ENCODE measurements around the gene ZNF213.
A peak's percentile ranks its signal among the peaks of the same experiment; 100 is the strongest.

Gene ZNF213, protein sequence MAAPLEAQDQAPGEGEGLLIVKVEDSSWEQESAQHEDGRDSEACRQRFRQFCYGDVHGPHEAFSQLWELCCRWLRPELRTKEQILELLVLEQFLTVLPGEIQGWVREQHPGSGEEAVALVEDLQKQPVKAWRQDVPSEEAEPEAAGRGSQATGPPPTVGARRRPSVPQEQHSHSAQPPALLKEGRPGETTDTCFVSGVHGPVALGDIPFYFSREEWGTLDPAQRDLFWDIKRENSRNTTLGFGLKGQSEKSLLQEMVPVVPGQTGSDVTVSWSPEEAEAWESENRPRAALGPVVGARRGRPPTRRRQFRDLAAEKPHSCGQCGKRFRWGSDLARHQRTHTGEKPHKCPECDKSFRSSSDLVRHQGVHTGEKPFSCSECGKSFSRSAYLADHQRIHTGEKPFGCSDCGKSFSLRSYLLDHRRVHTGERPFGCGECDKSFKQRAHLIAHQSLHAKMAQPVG

DNA sequence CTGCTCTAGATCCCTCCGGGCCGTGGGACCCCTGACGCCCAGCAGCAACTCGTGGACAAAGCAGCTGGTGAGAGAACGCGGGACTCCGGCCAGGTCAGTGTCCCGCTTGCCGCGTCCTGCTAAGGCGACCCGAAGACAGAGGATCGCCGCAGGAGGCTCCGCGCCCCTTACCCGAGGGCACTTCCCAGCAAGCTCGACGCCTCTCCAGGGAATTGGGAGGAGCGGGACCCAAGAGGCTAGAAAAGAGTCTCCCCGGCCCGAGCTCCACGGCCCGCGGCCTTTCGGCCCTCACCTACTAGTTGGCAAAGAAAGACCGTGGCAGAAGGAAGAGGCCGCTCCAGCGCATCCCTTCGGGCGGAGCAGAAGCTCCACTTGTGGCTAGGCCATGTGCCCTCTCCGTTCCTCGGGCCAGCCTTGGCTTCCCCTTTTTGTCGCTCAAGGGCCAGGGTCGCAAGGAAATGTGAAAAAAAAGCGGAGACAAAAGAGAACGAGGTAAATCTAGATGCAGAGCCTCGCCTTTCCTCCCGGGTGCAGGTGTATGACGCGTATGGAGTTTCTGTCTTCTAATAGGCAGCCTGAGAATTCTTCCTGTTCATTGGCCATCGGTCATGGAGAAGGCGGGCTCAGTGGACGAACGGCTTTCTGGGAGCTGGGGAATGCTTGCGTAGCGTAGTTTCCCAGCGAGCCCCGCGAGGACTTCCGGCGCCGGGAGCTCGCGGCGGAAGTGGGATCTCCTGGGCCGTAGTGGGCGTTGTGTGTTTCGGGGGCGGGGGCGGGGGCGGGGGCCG lies at the start of gene ZNF213:
TSS of gene ZNF213 (plus strand) at position 692 of the 788 bp plus-strand sequence. CDS start 2,252 bp downstream, outside the sequence.
- DNase-seq (ENCODE audit: low read depth in 2 of 3, low spot score in 1 of 3), result peak; percentile 83 to 91 (median 90)

DNA sequence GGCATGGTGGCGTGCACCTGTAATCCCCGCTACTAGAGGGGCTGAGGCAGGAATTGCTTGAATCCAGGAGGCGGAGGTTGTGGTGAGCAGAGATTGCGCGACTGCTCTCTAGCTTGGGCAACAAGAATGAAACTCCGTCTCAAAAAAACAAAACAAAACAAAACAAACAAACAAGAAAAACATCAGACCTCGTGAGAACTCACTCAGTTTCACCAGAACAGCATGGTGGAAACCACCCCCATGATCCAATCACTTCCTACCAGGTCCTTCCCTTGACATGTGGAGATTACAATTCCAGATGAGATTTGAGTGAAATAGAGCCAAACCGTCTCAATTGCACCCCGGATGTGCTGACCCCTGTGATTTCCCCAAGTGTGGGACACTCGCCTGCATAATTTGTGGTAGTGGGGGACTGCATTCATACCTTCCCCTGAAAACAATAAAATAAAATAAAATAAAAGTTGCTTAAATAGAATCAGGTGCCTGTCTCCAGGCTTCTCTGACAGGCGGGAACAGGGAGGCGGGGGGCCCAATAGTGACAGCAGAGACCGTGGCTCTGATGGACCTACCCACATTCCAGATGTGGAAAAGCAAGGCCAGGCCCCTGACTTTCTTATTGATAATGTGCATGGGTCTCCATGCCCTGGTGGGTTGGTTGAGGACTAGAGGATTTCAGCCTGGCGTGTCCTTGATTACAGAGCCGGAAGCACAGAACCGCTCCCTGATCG lies 48.8 kb upstream of the ZNF213 start:
- no peak for DNase-seq (ENCODE audit: low read depth in 2 of 3, low spot score in 1 of 3)

DNA sequence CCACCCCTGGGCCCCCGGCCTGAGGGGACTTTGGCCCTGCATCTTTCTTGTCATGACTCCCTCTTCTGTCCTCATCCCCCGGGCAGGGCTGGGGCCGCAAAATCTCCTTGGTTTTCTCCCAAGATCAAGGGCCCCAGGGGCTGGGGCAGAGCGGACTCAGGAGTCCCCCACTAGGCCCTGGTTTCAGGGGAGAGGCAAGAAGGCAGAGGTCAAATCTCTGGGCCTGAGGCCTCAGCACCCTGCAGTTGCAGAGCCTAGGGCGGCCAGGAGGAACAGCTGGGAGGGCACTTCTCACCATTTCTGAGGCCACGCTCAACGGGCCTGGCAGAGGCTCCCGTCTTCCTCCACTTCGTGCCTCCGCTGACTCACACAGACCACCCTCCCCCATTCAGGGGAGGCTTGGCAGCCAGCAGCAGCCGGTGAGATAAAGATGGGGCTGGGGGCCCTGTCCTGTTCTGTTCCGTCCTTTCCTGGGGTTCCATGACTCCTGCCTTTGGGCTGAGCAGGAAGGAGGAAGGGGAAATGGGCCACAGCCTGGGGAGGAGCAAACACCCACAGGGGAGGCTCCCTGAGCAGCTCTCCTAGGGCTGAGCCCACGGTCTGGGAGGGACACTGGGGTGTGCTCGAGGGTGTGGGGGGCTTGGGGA lies 48.1 kb upstream of the ZNF213 start:
- no peak for DNase-seq (ENCODE audit: low read depth in 2 of 3, low spot score in 1 of 3)

DNA sequence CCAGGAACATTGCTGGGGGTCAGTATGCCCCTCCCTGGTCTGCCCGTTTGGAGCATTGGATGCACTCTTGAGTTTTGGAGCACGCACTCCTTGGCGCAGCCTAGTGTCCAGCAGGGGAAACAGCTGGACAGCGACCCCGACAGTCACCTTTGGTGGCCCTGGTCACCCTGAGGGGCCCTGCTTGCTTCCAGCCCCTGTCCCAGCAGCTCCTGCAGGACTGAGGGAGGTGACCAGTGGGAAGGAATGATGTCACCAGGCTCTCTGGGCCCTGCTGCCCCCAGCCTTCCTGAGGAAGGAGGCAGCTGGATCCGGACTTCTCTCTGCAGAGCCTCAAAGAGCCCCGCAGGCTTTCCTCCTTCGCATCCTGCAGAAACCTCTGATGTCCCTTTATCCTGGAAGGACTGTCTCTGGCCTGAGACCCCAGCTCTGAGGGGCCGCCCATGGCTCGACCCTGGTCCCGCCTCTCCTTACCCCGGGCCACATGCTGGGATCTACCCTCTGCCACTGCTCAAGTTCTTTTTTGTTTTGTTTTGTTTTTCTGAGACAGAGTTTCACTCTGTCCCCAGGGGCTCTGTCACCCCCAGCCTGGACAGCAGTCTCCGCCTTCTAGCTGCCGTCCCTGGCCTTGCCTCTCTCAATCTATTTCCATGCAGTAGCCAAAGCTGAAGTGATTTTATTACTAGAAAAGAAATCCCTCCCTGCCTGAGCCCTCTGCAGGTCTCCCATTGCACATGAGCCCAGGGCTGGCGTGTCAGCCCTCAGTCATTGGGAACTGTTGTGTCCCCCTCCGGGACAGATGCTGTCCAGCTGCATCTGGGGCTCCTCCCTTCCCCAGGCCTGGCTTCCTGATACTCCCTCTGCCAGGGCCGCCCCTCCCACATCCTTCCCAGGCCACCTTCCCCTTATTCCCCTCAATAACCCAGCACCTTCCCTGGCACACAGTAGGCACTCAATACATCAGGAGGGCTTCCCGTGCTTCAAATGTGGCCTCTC lies 47.3 kb upstream of the ZNF213 start:
- DNase-seq (ENCODE audit: low read depth in 2 of 3, low spot score in 1 of 3), result no peak

DNA sequence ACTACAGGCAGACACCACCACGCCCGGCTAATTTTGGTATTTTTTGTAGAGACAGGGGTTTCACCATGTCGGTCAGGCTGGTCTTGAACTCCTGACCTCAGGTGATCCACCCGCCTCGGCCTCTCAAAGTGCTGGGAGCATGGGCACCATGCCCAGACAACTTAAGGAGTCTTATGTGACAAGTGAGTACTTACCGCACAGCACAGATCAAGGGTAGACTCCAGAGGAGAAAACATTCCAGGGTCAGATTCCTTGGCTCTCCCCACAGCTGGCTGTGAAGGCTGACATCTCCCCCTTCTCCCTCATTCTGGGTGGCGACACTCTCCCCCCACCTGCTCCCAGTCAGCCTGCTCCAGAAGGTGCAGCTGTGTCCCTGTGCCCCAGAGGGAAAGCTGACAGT lies 46.4 kb upstream of the ZNF213 start:
- no peak for DNase-seq (ENCODE audit: low read depth in 2 of 3, low spot score in 1 of 3)

DNA sequence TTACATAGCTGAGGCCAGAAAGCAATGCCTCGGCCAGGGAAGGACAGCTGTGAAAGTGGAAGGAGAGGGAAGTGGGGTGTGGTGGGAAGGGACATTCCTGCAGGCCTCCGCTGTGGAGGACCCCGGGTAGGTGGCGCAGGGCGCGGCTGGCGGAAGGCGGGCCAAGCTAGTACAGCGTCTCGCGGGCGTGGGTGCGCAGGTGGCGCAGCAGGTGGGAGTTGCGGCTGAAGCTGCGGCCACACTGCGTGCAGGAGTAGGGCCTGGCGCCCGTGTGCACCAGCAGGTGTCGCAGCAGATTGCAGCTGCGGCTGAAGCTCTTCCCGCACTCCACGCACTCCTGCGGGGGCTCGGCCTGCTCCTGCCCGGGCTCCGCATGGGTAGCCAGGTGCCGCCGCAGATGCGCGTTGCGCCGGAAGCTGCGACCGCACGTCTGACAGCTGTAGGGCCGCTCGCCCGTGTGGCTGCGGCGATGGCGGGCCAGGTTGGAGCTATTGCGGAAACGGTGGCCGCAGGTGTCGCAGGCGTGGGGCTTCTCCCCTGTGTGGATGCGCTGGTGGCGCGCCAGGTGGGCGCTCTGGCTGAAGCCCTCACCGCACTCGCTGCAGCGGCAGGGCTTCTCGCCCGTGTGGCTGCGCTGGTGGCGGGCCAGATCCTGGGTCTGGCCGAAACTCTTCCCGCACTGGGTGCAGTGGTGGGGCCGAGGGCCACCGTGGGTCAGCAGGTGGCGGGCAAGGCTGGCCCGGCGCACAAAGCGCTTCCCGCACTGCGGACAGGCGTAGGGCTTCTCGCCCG lies 45.7 kb upstream of the ZNF213 start:
- DNase-seq (ENCODE audit: low read depth in 2 of 3, low spot score in 1 of 3), result no peak

DNA sequence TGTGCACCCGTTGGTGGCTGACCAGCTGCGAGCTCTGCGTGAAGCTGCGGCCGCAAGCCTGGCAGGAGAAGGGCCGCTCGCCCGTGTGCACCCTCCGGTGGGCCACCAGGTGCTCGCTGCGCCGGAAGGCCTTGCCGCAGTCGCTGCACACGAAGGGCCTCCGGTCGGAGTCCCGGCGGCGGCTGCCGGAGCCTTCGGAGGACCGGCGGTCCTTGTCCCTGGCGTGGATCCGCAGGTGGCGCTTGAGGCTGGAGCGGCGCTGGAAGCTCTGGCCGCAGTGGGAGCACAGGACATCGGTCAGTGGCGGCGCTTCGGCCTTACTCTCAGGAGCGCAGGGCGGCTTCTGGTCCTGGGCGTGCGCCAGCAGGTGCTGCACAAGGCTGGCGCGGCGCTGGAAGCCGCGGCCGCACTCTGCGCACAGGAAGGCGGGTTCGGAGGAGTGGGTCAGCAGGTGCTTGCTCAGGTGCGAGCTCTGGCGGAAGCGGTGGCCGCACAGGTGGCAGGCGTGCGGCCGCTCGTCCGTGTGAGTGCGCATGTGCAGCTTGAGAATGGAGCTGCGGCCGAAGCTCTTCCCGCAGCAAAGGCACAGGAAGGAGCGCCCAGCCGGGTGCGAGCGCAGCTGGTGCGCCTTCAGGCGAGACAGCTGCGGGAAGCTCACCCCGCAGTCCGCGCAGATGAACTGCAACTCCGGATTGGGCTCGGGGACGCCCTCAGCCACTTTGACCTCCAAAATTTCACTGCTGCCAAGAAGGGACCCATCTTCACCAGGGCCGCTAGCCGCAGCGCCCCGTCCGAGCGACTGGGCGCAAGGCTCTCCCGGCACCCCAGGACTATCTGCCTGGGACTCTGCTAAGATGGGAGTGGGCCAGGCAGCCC lies 44.9 kb upstream of the ZNF213 start:
- DNase-seq (ENCODE audit: low read depth in 2 of 3, low spot score in 1 of 3), result no peak

DNA sequence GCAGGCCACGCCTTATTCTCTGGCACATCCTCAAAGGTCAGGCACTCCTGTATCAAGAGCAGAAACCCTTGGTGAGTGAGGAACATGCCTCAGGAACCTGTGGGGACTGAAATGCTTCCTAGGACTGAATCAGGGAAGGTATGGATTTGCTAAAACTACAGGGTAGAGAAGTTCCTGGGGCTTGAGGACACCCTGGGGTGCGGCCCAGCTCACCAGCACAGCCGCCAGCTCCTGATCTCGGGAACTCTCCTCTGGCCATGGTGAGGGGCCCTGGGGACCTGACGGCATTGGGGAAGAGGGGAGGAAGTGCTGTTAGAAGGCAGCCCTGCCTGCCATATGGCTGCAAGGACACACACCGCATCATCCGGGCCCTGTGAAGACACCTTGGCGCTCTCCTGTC lies 43.3 kb upstream of the ZNF213 start:
- DNase-seq (ENCODE audit: low read depth in 2 of 3, low spot score in 1 of 3), result no peak

DNA sequence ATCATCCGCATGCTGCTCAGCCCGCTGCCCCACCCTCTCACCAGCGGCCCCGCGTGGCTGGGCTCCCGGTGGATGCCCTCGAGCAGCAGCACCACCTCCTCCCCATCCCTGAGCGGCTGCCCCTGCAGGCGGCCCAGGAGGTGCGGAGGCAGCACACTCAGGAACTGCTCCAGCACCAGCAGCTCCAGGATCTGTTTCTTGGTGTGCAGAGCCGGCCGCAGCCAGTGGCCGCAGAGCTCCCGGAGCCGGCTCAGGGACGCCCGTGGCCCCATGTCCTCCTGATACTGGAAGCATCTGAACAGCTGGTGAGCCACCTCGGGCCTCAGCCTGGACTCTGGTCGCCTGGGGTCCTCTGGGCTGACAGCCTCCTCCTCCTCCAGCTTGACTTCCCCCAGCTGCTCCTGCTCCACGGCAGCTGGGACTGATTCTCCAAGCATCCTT lies 42.3 kb upstream of the ZNF213 start:
- DNase-seq (ENCODE audit: low read depth in 2 of 3, low spot score in 1 of 3), result no peak

DNA sequence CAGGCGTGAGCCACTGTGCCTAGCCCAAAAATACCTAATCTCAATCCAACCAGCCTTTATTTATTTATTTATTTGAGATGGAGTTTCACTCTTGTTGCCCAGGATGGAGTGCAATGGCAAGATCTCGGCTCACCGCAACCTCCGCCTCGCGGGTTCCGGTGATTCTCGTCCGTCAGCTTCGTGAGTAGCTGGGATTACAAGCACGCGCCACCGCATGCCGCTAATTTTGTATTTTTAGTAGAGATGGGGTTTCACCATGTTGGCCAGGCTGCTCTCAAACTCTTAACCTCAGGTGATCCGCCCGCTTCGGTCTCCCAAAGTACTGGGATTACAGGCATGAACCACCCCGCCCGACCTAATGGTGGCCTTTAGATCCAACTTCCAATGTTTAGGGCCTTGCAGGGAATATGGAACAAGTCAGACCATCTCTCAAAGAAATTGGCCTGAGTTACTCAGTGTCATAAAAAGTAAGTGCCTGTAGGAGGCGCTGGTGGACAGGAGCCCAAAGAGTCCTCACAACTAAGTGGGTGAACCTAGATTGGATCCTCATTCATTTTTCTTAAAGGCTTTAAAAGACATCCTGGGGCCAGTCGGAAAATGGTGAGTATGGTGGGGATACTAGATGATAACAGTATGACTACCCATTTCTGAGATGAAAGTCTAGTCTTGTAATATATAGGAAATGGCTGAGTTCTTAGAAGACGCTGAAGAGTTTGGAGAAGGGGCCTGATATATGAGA lies 40.4 kb upstream of the ZNF213 start:
- DNase-seq (ENCODE audit: low read depth in 2 of 3, low spot score in 1 of 3), result peak in 1 of 3 donors; percentile 69

DNA sequence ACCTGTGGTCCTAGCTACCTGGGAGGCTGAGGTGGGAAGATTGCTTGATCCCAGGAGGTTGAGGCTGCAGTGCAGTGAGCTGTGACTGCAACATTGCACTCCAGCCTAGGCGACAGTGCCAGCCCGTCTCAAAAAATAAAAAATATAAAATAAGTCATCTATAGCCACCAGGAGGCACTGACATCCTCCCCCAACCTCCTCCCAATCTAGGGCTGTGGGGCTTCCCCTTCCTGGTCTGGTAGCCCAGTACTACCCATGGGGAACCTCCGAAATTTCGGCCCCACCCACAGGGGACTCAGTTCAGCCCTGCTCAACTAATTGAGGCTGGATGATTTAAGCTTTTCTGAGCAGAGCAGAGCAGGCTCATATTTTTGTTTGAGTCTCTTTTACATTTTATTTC lies 39.0 kb upstream of the ZNF213 start:
- peak in 1 of 3 donors; percentile 58 for DNase-seq (ENCODE audit: low read depth in 2 of 3, low spot score in 1 of 3)

DNA sequence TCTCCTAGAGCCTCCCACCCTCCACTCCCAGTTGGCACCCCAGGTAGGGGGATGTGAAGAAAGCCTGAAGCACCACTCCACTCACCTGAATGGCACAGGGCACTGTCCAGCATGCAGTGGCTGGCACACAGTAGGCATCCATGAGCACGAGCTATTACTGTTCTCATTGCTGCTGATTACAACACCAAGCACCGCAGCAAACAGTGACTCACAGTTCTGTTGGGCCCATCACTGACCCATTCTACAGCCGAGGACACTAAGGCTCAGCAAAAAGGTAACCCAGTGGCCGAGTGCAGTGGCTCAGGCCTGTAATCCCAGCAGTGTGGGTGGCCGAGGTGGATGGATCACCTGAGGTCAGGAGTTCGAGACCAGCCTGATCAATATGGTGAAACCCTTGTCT lies 38.5 kb upstream of the ZNF213 start:
- DNase-seq (ENCODE audit: low read depth in 2 of 3, low spot score in 1 of 3), result no peak

DNA sequence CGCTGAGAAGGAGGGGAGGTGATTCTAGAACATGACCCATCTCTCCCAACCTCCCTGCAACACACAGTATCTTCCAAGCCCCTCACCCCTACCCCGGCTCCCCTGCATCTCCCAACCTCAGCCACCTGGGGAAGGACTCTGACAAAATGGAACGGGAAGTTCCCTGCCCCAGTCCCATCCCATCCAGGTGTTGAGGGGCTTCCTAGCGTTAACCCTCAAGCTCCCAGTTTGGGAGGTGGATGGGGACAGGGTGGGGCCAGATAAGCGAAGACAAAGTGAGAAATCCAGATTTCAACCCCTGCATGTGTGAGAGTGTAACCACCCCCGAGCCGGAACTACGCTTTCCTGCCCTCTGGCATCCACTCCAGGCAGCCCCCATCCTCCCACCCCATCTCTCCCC lies 37.6 kb upstream of the ZNF213 start:
- no peak for DNase-seq (ENCODE audit: low read depth in 2 of 3, low spot score in 1 of 3)

DNA sequence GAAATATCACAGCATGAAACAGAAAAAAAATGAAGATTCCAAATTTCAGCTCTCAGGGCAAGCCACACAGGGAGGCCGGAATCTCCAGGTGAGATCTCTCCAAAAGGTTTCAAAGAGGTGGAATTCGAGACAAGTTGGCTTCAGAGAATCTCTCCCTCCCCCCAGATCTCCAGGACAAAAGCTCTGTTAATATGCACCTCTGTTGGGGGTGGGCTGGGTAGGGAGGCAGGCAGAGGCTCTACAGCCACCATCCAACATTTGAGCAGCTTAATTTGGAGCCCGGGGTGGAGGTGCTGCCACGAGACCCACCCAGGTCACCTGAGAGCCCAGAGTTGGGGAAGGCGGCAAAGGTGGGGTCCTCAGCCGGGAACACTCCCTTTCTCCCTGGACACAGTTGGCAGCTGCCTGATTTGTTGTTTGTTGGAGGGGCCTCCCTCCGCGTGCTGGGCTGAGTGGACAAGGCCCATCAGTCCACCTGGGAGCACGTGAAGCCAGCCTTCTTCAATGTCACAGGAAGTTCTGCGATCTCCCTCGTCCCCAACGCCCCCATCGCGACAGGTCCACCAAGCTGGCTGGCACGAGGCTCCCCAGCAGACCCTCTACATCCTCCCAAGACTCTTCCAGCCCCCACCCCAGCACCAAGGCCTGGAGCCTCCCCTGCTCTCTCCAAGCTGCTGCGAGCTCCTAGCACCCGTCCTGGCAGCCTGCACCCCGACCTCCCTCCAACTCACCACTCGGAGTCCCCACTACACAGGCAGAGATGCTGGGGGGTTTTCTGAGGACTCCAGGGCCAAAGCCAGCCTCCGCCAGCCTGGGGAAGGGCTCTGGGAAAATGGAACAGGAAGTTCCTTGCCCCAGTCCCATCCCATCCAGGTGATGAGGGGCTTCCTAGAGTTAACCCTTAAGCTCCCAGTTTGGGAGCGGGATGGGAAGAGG lies 36.1 kb upstream of the ZNF213 start, which contains the start of gene ZSCAN10:
TSS of gene ZSCAN10 (minus strand) at position 836 of the 936 bp plus-strand sequence. CDS start 6,357 bp downstream, outside the sequence.
- no peak for DNase-seq (ENCODE audit: low read depth in 2 of 3, low spot score in 1 of 3)

DNA sequence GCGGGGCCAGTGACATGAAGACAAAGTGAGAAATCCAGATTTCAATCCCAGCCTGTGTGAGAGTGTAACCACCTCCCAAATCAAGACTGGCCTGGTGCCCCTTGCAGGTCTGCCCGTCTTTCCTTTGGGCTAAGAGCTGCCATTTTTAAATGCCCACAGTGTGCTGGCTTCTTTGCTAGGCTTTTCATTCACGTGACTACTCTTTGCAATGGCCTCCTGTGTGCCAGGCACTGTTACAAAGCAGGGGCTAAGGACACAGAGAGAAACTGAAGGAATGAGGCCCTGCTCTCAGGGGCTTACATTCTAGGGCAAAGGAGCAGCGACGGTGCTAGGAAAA lies 35.5 kb upstream of the ZNF213 start:
- DNase-seq (ENCODE audit: low read depth in 2 of 3, low spot score in 1 of 3), result no peak

Data from stimulated activated CD4-positive, alpha-beta T cell treated with anti-CD3 and anti-CD28 coated beads, Interleukin-12 subunit alpha, Interleukin-12 subunit beta, amount 100 ng/mL, for 48 hours (primary cell).